Measurements from ENCODE around the gene ANKRD11. TPM values are rescaled to one million over a fixed set of nuclear protein-coding genes. Genes with fewer than 3 reads are reported as not detected.

ANKRD11 gene
- total RNA-seq, 1 experiment from 2014 or later: 266 TPM

DNA sequence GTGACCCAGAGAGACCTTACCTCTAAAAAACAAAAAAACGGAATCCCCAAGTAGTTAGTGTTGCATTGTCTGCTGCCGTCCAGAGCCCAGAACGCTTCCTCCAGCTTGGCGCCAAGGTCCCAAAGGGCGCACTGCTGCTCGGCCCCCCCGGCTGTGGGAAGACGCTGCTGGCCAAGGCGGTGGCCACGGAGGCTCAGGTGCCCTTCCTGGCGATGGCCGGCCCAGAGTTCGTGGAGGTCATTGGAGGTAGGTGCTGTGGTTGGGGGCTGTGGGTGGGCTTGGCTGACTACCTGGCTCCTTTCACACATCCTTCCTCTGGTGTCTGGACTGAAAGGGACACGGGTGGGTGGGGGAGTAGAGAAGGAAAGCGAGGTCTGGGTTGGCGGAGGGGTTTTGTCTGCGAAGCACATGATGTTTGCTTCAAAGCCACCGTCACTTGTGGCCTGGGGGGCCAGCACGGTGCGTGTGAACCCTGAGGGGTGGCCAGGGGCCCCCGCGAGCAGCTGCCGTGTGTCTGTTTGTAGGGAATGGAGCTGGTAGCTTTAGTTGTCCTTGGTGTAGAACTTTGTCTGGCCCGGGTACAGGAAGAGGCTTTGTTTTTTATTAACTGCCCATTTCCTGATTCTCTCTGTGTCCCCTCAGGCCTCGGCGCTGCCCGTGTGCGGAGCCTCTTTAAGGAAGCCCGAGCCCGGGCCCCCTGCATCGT lies 41.6 kb upstream of the ANKRD11 start:
- H3K4me1 ChIP-seq (ENCODE audit: control insufficient read depth in 1 of 2, insufficient read depth in 2 of 2, low read length in 2 of 2): no peaks in the 10 kb centered on the region
- no TSS peak for BruUV-seq (replicated peaks)
- no peak overlapping the region for H3K4me3 ChIP-seq (replicated peaks in 1 of 2; ENCODE audit: low read depth in 1 of 2, low read length in 2 of 2)
- H3K79me2 ChIP-seq (ENCODE audit: insufficient read depth, low read length): peaks cover 15% of the 10 kb centered on the region; the same call in 1 of the 2 replicates
- H3K36me3 ChIP-seq (ENCODE audit: control insufficient read depth in 1 of 2, insufficient read depth in 2 of 2, low read length in 2 of 2): peaks cover 56 to 60% of the 10 kb centered on the region in 2 experiments
- H3K9me2 ChIP-seq (ENCODE audit: insufficient read depth): no peaks in the 10 kb centered on the region
- H4K20me1 ChIP-seq (ENCODE audit: insufficient read depth): 0 out of 2 replicates have a peak, but pooled peaks cover 5% of the 10 kb centered on the region
- H3K27me3 ChIP-seq (ENCODE audit: insufficient read depth, low read length): no peaks in the 10 kb centered on the region
- H3K4me2 ChIP-seq (ENCODE audit: low read length): no peak overlapping the region
- H3K9ac ChIP-seq (ENCODE audit: low read length): no peak overlapping the region
- DNase-seq (ENCODE audit: low read depth, low spot score) (no peak), ATAC-seq (no peak)
- no peak for TF ChIP-seq CEBPB (IDR thresholded peaks at IDR 0.05; ENCODE audit: low read depth)
- no peak for TF ChIP-seq EZH2phosphoT487 (IDR thresholded peaks at IDR 0.05; ENCODE audit: borderline replicate concordance)
- no peak for TF ChIP-seq SP1 (IDR thresholded peaks at IDR 0.05; ENCODE audit: low read depth)
- TF ChIP-seq FOSL1 (IDR thresholded peaks at IDR 0.05; ENCODE audit: low read depth): no peak
- no peak for TF ChIP-seq ZNF274 (IDR thresholded peaks at IDR 0.05; ENCODE audit: low read depth, low read length)
- no peak for TF ChIP-seq TCF7L2 (IDR thresholded peaks at IDR 0.05; ENCODE audit: borderline replicate concordance, extremely low read depth, insufficient read depth, insufficient read length)
- no peak for TF ChIP-seq CBX3 (IDR thresholded peaks at IDR 0.05; ENCODE audit: low read depth)
- no peak for TF ChIP-seq POLR2A (IDR thresholded peaks at IDR 0.05; ENCODE audit: borderline replicate concordance, extremely low read depth, insufficient read depth, insufficient read length)
- no peak for TF ChIP-seq RAD21 (IDR thresholded peaks at IDR 0.05; ENCODE audit: low read depth)
- no peak for TF ChIP-seq POLR2AphosphoS5 (IDR thresholded peaks at IDR 0.05; ENCODE audit: low read depth, low read length)
- H2AFZ ChIP-seq (ENCODE audit: low read depth, low read length, poor library complexity, severe bottlenecking): no peak overlapping the region
- intact Hi-C loops (cut with micrococcal nuclease): no loop called here
- H3K27ac ChIP-seq (ENCODE audit: low read depth, low read length): no peak overlapping the region
- no peaks in the 10 kb centered on the region for H3K9me3 ChIP-seq (ENCODE audit: control insufficient read depth in 1 of 2, insufficient read depth in 1 of 2, low read depth in 1 of 2, low read length in 2 of 2)
- CTCF ChIA-PET: no interaction called here
- POLR2A ChIA-PET: no interaction called here
- RAD21 ChIA-PET (ENCODE audit: low non-redundant PET in 1 of 2, low total read pairs in 2 of 2, uncharacterized antibody in 2 of 2, unreplicated experiment in 2 of 2): no interaction called here

Data from HCT116 (cell line).